GM13977 (cell line): Measurements from ENCODE around the gene GABBR2.

Source experiments
- DNase-seq: peaks from one replicate; pipeline ENCODE4 v3.0.0; 2012; ENCODE audit warnings: low spot score
- in situ Hi-C: fragments of 300-500 bp; cut with MboI; formaldehyde crosslinking; loops from one replicate; pipeline ENCODE4 v1.12.0; 2022; ENCODE audit warnings: low sequenced_read_pairs, low pct_unique_long_range_greater_than_20kb, mixed read lengths, inconsistent platforms; ENCODE audit not compliant: unreplicated experiment
- TF ChIP-seq, protein P1 (sequence below): IDR thresholded peaks from 2 replicates; pipeline ENCODE4 v1.5.1; 2012; ENCODE audit warnings: mild to moderate bottlenecking, control low read depth; ENCODE audit not compliant: insufficient read depth; ENCODE audit errors: extremely low read depth, missing control alignments

The GABBR2 gene

GRCh38 chr9:98315067-98315453 lies 393.7 kb downstream of the GABBR2 start:
- in situ Hi-C loops, result loop anchor here (10.0 kb wide), 1 partner anchor 470 kb away; no protein-coding TSS in a partner anchor
- TF ChIP-seq, protein P1, sequence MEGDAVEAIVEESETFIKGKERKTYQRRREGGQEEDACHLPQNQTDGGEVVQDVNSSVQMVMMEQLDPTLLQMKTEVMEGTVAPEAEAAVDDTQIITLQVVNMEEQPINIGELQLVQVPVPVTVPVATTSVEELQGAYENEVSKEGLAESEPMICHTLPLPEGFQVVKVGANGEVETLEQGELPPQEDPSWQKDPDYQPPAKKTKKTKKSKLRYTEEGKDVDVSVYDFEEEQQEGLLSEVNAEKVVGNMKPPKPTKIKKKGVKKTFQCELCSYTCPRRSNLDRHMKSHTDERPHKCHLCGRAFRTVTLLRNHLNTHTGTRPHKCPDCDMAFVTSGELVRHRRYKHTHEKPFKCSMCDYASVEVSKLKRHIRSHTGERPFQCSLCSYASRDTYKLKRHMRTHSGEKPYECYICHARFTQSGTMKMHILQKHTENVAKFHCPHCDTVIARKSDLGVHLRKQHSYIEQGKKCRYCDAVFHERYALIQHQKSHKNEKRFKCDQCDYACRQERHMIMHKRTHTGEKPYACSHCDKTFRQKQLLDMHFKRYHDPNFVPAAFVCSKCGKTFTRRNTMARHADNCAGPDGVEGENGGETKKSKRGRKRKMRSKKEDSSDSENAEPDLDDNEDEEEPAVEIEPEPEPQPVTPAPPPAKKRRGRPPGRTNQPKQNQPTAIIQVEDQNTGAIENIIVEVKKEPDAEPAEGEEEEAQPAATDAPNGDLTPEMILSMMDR, result no peak
- DNase-seq, result no peak

GRCh38 chr9:98314381-98315066 lies 394.2 kb downstream of the GABBR2 start:
- TF ChIP-seq, protein P1, result no peak
- in situ Hi-C loops, result loop anchor here (10.0 kb wide), 1 partner anchor 470 kb away; no protein-coding TSS in a partner anchor
- no peak for DNase-seq

DNA sequence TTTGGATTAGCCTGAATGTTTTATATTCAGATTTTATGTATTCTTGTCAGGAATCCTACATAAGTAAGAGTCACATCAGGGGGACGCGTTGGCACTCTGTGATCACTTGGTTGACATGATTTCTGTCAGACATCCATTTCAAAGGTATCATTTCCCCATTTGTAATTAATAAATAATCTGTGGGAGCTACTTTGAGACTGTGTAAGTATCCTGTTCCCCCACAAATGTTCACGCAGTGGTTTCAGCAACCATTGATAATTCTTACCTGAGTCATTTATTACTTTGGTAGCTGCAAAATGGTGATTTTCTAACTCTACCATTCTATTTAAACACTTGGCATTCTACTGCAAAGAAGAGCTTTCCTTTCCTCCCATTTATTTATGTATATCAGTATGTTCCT lies 396.4 kb downstream of the GABBR2 start:
- in situ Hi-C loops, result loop anchor here (10.0 kb wide), 1 partner anchor 472 kb away; no protein-coding TSS in a partner anchor
- DNase-seq, result no peak
- TF ChIP-seq, protein P1, result no peak

GRCh38 chr9:98311541-98311940 lies 397.2 kb downstream of the GABBR2 start:
- DNase-seq, result no peak
- TF ChIP-seq, protein P1, result no peak

GRCh38 chr9:98310752-98311392 lies 397.9 kb downstream of the GABBR2 start:
- in situ Hi-C loops, result loop anchor here (10.0 kb wide), 1 partner anchor 474 kb away; no protein-coding TSS in a partner anchor
- DNase-seq, result no peak
- TF ChIP-seq, protein P1, result no peak

More at GRCh38 chr9:98311541-98311940, 397.2 kb downstream of the GABBR2 start:
- in situ Hi-C loops, result loop anchor here (10.0 kb wide), 1 partner anchor 473 kb away; no protein-coding TSS in a partner anchor

- in situ Hi-C loops, result no loop called here
- DNase-seq, result no peak
- TF ChIP-seq, protein P1, result no peak
These were observed 402.2 kb downstream of the GABBR2 start for GRCh38 chr9:98306384-98307145.
